Fibroblast of lung (primary cell): ENCODE measurements around the gene RAB1B. TPM values are rescaled to one million over a fixed set of nuclear protein-coding genes. Genes with fewer than 3 reads are reported as not detected.

Experiments used
- DNase-seq, 2 donors: peaks; one replicate each; pipeline versions ENCODE4 v3.0.0 to v3.0.0-alpha.2; 2010; ENCODE audit warnings: low read depth in 2 of 2
- H2AFZ ChIP-seq: 2 replicates; pipeline ENCODE4 v1.5.1; 2012; ENCODE audit warnings: low read length, control low read depth, inconsistent platforms
- H3K27ac ChIP-seq: 2 replicates; pipeline ENCODE4 v1.5.1; 2011; ENCODE audit warnings: low read length, control low read depth; ENCODE audit not compliant: insufficient read depth
- H3K27me3 ChIP-seq: 2 replicates; pipeline ENCODE4 v1.5.1; 2011; ENCODE audit warnings: mild to moderate bottlenecking, low read length; ENCODE audit not compliant: control insufficient read depth, insufficient read depth
- H3K36me3 ChIP-seq: 2 replicates; pipeline ENCODE4 v1.5.1; 2011; ENCODE audit warnings: low read length; ENCODE audit not compliant: control insufficient read depth, insufficient read depth
- H3K4me1 ChIP-seq: 2 replicates; pipeline ENCODE4 v1.5.1; 2011; ENCODE audit warnings: low read length; ENCODE audit not compliant: control insufficient read depth, insufficient read depth; ENCODE audit errors: extremely low read depth
- H3K4me2 ChIP-seq: 2 replicates; pipeline ENCODE4 v1.5.1; 2011; ENCODE audit warnings: low read length, control low read depth; ENCODE audit not compliant: insufficient read depth; ENCODE audit errors: extremely low read depth
- H3K4me3 ChIP-seq, 4 experiments: fragments of 200-600 bp in 1 of 4; sonication (generic) in 1 of 4; replicated peaks in 1 of 4; 2 replicates each; pipeline ENCODE4 v1.5.1; 2011 to 2016; ENCODE audit warnings: low read length in 4 of 4, low read depth in 3 of 4, mild to moderate bottlenecking in 3 of 4, control low read depth in 2 of 4, inconsistent platforms in 1 of 4, mixed read lengths in 1 of 4; ENCODE audit not compliant: insufficient read depth in 1 of 4; ENCODE audit errors: control extremely low read depth in 1 of 4
- H3K79me2 ChIP-seq: 2 replicates; pipeline ENCODE4 v1.5.1; 2012; ENCODE audit warnings: mild to moderate bottlenecking, low read length, inconsistent platforms; ENCODE audit not compliant: control insufficient read depth, insufficient read depth
- H3K9ac ChIP-seq: 2 replicates; pipeline ENCODE4 v1.5.1; 2011; ENCODE audit warnings: mild to moderate bottlenecking, low read length, control low read depth; ENCODE audit not compliant: insufficient read depth
- H3K9me3 ChIP-seq: 2 replicates; pipeline ENCODE4 v1.5.1; 2012; ENCODE audit warnings: low read depth, low read length; ENCODE audit not compliant: control insufficient read depth, insufficient read depth
- H4K20me1 ChIP-seq: 2 replicates; pipeline ENCODE4 v1.5.1; 2011; ENCODE audit warnings: low read length; ENCODE audit not compliant: control insufficient read depth, insufficient read depth; ENCODE audit errors: extremely low read depth
- CTCF ChIP-seq, 2 donors: IDR thresholded peaks in 1 of 2; conservative IDR thresholded peaks in 1 of 2; 1 replicate in 1 of 2; 2 replicates in 1 of 2; pipeline ENCODE4 v1.5.1; 2011 to 2012; ENCODE audit warnings: low read length in 2 of 2, control low read depth in 1 of 2, inconsistent platforms in 1 of 2, low read depth in 1 of 2, mild to moderate bottlenecking in 1 of 2
- EZH2 ChIP-seq: IDR thresholded peaks from 2 replicates; pipeline ENCODE4 v1.5.1; 2012; ENCODE audit warnings: low read length, control low read depth, mild to moderate bottlenecking; ENCODE audit errors: missing control alignments
- polyA minus RNA-seq: library from RNA; depleted of rRNA, polyadenylated mRNA; stranded (reverse); fragments of >200 nt; gene quantifications from 2 replicates; pipeline ENCODE4 v1.2.3, GENCODE V29; 2011; ENCODE audit warnings: low replicate concordance
- polyA plus RNA-seq, 2 donors: library from polyadenylated mRNA; depleted of rRNA in 1 of 2; stranded (reverse) in 1 of 2; unstranded in 1 of 2; fragments of >200 nt; gene quantifications; 2 replicates each; pipeline ENCODE4 v1.2.1, GENCODE V29; 2011 to 2012; ENCODE audit warnings: missing spikeins in 1 of 2
- total RNA-seq: library from RNA; depleted of rRNA; stranded (reverse); fragments of >200 nt; gene quantifications from 2 replicates; pipeline ENCODE4 v1.2.1, GENCODE V29; 2014

The RAB1B gene
- total RNA-seq (43.7 and 63.6 TPM in 2 replicates), polyA plus RNA-seq (140 and 221 TPM in 2 replicates), polyA minus RNA-seq (370 and 488 TPM in 2 replicates)
- polyA plus RNA-seq (2012), result 174 and 255 TPM in 2 replicates

- TF ChIP-seq CTCF (conservative IDR thresholded peaks at IDR 0.05 in 1 of 2, IDR thresholded peaks at IDR 0.05 in 1 of 2; ENCODE audit: low read depth in 1 of 2, low read length in 2 of 2) (no peak), EZH2 (no peak)
- Histone ChIP-seq H3K27me3 (no peaks in the 10 kb centered on the region), H3K36me3 (peaks cover 32% of the 10 kb centered on the region), H2AFZ (peak within 1 kb of the TSS; percentile 73), H3K4me3 (peak within 1 kb of the TSS; percentile 94 to 100 (median 96)), H3K4me2 (peak within 1 kb of the TSS; percentile 85), H3K79me2 (peaks cover 30% of the 10 kb centered on the region), H3K27ac (peak within 1 kb of the TSS; percentile 84), H3K4me1 (peaks cover 4% of the 10 kb centered on the region), H3K9ac (peak within 1 kb of the TSS; percentile 97), H3K9me3 (no peaks in the 10 kb centered on the region), H4K20me1 (no peaks in the 10 kb centered on the region)
- DNase-seq, result peak; percentile 96 to 99
Measured at GRCh38 chr11:66268244-66268951, at the start of gene RAB1B. Gene RAB1B, plus strand, starts transcription at chr11:66268639. Its CDS starts 41 bp downstream, at chr11:66268680.

- no peak for TF ChIP-seq CTCF (conservative IDR thresholded peaks at IDR 0.05 in 1 of 2, IDR thresholded peaks at IDR 0.05 in 1 of 2; ENCODE audit: low read depth in 1 of 2, low read length in 2 of 2)
- no peak for TF ChIP-seq EZH2
- Histone ChIP-seq H3K27ac (no peak overlapping the region), H3K4me2 (no peak overlapping the region)
Measured at GRCh38 chr11:66218846-66219620, 49.4 kb upstream of the RAB1B start.

GRCh38 chr11:66219846-66220565 is 48.4 kb upstream of the RAB1B start:
- H3K4me2 ChIP-seq, result no peak overlapping the region
- H3K27me3 ChIP-seq, result no peaks in the 10 kb centered on the region
- H3K27ac ChIP-seq, result no peak overlapping the region
- H3K79me2 ChIP-seq, result no peaks in the 10 kb centered on the region
- no peaks in the 10 kb centered on the region for H4K20me1 ChIP-seq
- DNase-seq, result no peak
- no peak overlapping the region for H3K9ac ChIP-seq
- H3K9me3 ChIP-seq, result no peaks in the 10 kb centered on the region
- no peak overlapping the region for H3K4me3 ChIP-seq
- TF ChIP-seq EZH2 (no peak), CTCF (conservative IDR thresholded peaks at IDR 0.05 in 1 of 2, IDR thresholded peaks at IDR 0.05 in 1 of 2; ENCODE audit: low read depth in 1 of 2, low read length in 2 of 2) (no peak)
- H2AFZ ChIP-seq, result no peak overlapping the region
- H3K4me1 ChIP-seq, result no peaks in the 10 kb centered on the region
- peaks cover 6% of the 10 kb centered on the region for H3K36me3 ChIP-seq

More at GRCh38 chr11:66218846-66219620, 49.4 kb upstream of the RAB1B start:
- DNase-seq, result no peak
- Histone ChIP-seq H3K36me3 (peaks cover 6% of the 10 kb centered on the region), H3K4me1 (no peaks in the 10 kb centered on the region), H3K4me3 (no peak overlapping the region), H3K9me3 (no peaks in the 10 kb centered on the region), H3K27me3 (no peaks in the 10 kb centered on the region), H3K79me2 (no peaks in the 10 kb centered on the region), H3K9ac (no peak overlapping the region), H4K20me1 (no peaks in the 10 kb centered on the region), H2AFZ (no peak overlapping the region)
